Liver (tissue), 9 donors: ENCODE measurements around the gene TMOD4. TPM values are rescaled to one million over a fixed set of nuclear protein-coding genes. Genes with fewer than 3 reads are reported as not detected.

Source experiments
- DNase-seq: peaks from one replicate; pipeline ENCODE4 v3.0.0-alpha.2; 2017; ENCODE audit warnings: low spot score
- H3K27ac ChIP-seq, 2 donors: one replicate each; pipeline ENCODE4 v1.7.0; 2013; ENCODE audit warnings: inconsistent platforms in 2 of 2, low read length in 2 of 2, control low read depth in 1 of 2, low read depth in 1 of 2, mild to moderate bottlenecking in 1 of 2
- H3K27me3 ChIP-seq, 4 donors: one replicate each; pipeline versions ENCODE4 v1.6.1 to v1.7.0; 2013; ENCODE audit warnings: low read length in 3 of 4, inconsistent platforms in 1 of 4, mild to moderate bottlenecking in 1 of 4, moderate library complexity in 1 of 4; ENCODE audit not compliant: control insufficient read depth in 4 of 4, insufficient read depth in 4 of 4
- H3K36me3 ChIP-seq, 4 donors: one replicate each; pipeline versions ENCODE4 v1.6.1 to v1.7.0; 2013; ENCODE audit warnings: low read length in 3 of 4, mild to moderate bottlenecking in 3 of 4, low read depth in 1 of 4, moderate library complexity in 1 of 4; ENCODE audit not compliant: control insufficient read depth in 4 of 4, insufficient read depth in 3 of 4
- H3K4me1 ChIP-seq, 4 donors: one replicate each; pipeline versions ENCODE4 v1.6.1 to v1.7.0; 2013; ENCODE audit warnings: low read length in 3 of 4, mild to moderate bottlenecking in 3 of 4, moderate library complexity in 1 of 4; ENCODE audit not compliant: control insufficient read depth in 4 of 4, insufficient read depth in 4 of 4
- H3K4me3 ChIP-seq, 3 donors: one replicate each; pipeline versions ENCODE4 v1.6.1 to v1.7.0; 2013; ENCODE audit warnings: low read length in 3 of 3, control low read depth in 1 of 3, low read depth in 1 of 3, mild to moderate bottlenecking in 1 of 3
- H3K9ac ChIP-seq, 2 donors: one replicate each; pipeline ENCODE4 v1.7.0; 2013; ENCODE audit warnings: low read length in 2 of 2, mild to moderate bottlenecking in 2 of 2, moderate library complexity in 2 of 2, control low read depth in 1 of 2, low read depth in 1 of 2
- H3K9me3 ChIP-seq, 4 donors: one replicate each; pipeline versions ENCODE4 v1.6.1 to v1.7.0; 2013; ENCODE audit warnings: low read length in 3 of 4; ENCODE audit not compliant: control insufficient read depth in 4 of 4
- ATF3 ChIP-seq: IDR thresholded peaks from 2 replicates; pipeline ENCODE4 v1.6.1; 2016; ENCODE audit warnings: antibody characterized with exemption
- CTCF ChIP-seq: fragments of 150-350 bp; IDR thresholded peaks from 2 replicates; pipeline ENCODE4 v1.5.1; 2017; ENCODE audit warnings: improper control_type of control experiment, low read depth, low read length; ENCODE audit not compliant: missing input control
- EGR1 ChIP-seq, 2 donors: IDR thresholded peaks; 2 replicates each; pipeline ENCODE4 v1.6.1; 2016 to 2018; ENCODE audit warnings: antibody characterized with exemption in 2 of 2, low read depth in 2 of 2
- FOXA1 ChIP-seq: IDR thresholded peaks from 2 replicates; pipeline ENCODE4 v1.6.1; 2016; ENCODE audit warnings: antibody characterized with exemption
- FOXA2 ChIP-seq: IDR thresholded peaks from 2 replicates; pipeline ENCODE4 v1.6.1; 2016; ENCODE audit warnings: antibody characterized with exemption
- GABPA ChIP-seq, 2 donors: IDR thresholded peaks in 1 of 2; conservative IDR thresholded peaks in 1 of 2; 2 replicates each; pipeline ENCODE4 v1.6.1; 2016; ENCODE audit warnings: antibody characterized with exemption in 2 of 2, mild to moderate bottlenecking in 1 of 2, moderate library complexity in 1 of 2
- HNF4A ChIP-seq, 2 donors: conservative IDR thresholded peaks; 2 replicates each; pipeline ENCODE4 v1.6.1; 2016; ENCODE audit warnings: antibody characterized with exemption in 2 of 2, mild to moderate bottlenecking in 2 of 2
- HNF4G ChIP-seq: IDR thresholded peaks from 2 replicates; pipeline ENCODE4 v1.6.1; 2016; ENCODE audit warnings: antibody characterized with exemption
- JUND ChIP-seq, 2 donors: IDR thresholded peaks; 2 replicates each; pipeline ENCODE4 v1.6.1; 2016; ENCODE audit warnings: antibody characterized with exemption in 2 of 2
- MAX ChIP-seq: IDR thresholded peaks from 2 replicates; pipeline ENCODE4 v1.6.1; 2016; ENCODE audit warnings: antibody characterized with exemption
- NR2F2 ChIP-seq: IDR thresholded peaks from 2 replicates; pipeline ENCODE4 v1.6.1; 2016; ENCODE audit warnings: antibody characterized with exemption
- RAD21 ChIP-seq, 2 donors: IDR thresholded peaks; 2 replicates each; pipeline ENCODE4 v1.6.1; 2016; ENCODE audit warnings: antibody characterized with exemption in 2 of 2, mild to moderate bottlenecking in 2 of 2
- REST ChIP-seq: IDR thresholded peaks from 2 replicates; pipeline ENCODE4 v1.6.1; 2016; ENCODE audit warnings: antibody characterized with exemption, mild to moderate bottlenecking
- RXRA ChIP-seq, 2 donors: IDR thresholded peaks; 2 replicates each; pipeline ENCODE4 v1.6.1; 2017 to 2018; ENCODE audit warnings: antibody characterized with exemption in 2 of 2, mild to moderate bottlenecking in 1 of 2
- SP1 ChIP-seq: IDR thresholded peaks from 2 replicates; pipeline ENCODE4 v1.6.1; 2018; ENCODE audit warnings: antibody characterized with exemption, mild to moderate bottlenecking
- TAF1 ChIP-seq: conservative IDR thresholded peaks from 2 replicates; pipeline ENCODE4 v1.6.1; 2016; ENCODE audit warnings: antibody characterized with exemption, mild to moderate bottlenecking
- YY1 ChIP-seq: IDR thresholded peaks from 2 replicates; pipeline ENCODE4 v1.6.1; 2016; ENCODE audit warnings: antibody characterized with exemption, mild to moderate bottlenecking
- ZBTB33 ChIP-seq: IDR thresholded peaks from 2 replicates; pipeline ENCODE4 v1.6.1; 2016; ENCODE audit warnings: antibody characterized with exemption
- WGBS: extraction: QIAGEN DNeasy Blood & Tissue Kit; methylation state at CpG from one replicate; pipeline ENCODE4 v1.1.7; 2013; 5-methylcytosine and 5-hydroxymethylcytosine counted together
- polyA plus RNA-seq, 2 donors: library from polyadenylated mRNA; stranded (reverse) in 1 of 2; unstranded in 1 of 2; fragments of 200-250 nt in 1 of 2; fragments of >200 nt in 1 of 2; fragmentation: Nextera tagmentation in 1 of 2; extraction: Ambion mirVana in 1 of 2; gene quantifications; one replicate each; pipeline versions ENCODE4 v1.2.1 to v1.2.3, GENCODE V29; 2013 to 2015
- total RNA-seq, 2 donors: library from RNA; depleted of rRNA; stranded (reverse); fragments of >200 nt; gene quantifications; one replicate each; pipeline ENCODE4 v1.2.3, GENCODE V29; 2014
- donor health status: healthy.
- donor health status: healthy.
- donor health status: healthy.
- donor health status: healthy.
- donor health status: healthy.

The TMOD4 gene
- total and polyA plus RNA-seq, 4 donors, result not detected

GRCh38 chr1:151198254-151199127 lies 22.7 kb upstream of the TMOD4 start, which contains the start of gene PIP5K1A:
Gene PIP5K1A, plus strand, starts transcription at chr1:151198552. Its CDS starts 445 bp downstream, at chr1:151198997.
- under 1% methylated on average over 60 of the region's 60 CpGs for WGBS
- peaks cover 3 to 24% (median 12%) of the 10 kb centered on the region in 4 donors for H3K4me1 ChIP-seq
- no peaks in the 10 kb centered on the region for H3K9me3 ChIP-seq
- peak within 1 kb of the TSS; percentile 89 to 100 (median 96) for H3K4me3 ChIP-seq
- H3K27me3 ChIP-seq, result no peaks in the 10 kb centered on the region
- peak within 1 kb of the TSS; percentile 61 to 90 for H3K27ac ChIP-seq
- H3K36me3 ChIP-seq, result peaks cover 0 to 6% (median 3%) of the 10 kb centered on the region in 4 donors
- TF ChIP-seq REST (peak; percentile 55), HNF4G (no peak), RAD21 (IDR thresholded peaks at IDR 0.05) (peak; percentile 19 to 24), YY1 (peak; percentile 82), EGR1 (IDR thresholded peaks at IDR 0.05; ENCODE audit: low read depth in 2 of 2) (peak; percentile 60 to 68), MAX (peak; percentile 81), FOXA1 (no peak), ZBTB33 (peak; percentile 87), JUND (IDR thresholded peaks at IDR 0.05) (no peak), GABPA (IDR thresholded peaks at IDR 0.05 in 1 of 2, conservative IDR thresholded peaks at IDR 0.05 in 1 of 2) (peak in 1 of 2 donors; percentile 40), HNF4A (conservative IDR thresholded peaks at IDR 0.05) (peak; percentile 40 to 73), ATF3 (no peak), RXRA (IDR thresholded peaks at IDR 0.05) (peak; percentile 63 to 72), NR2F2 (peak; percentile 70), SP1 (peak; percentile 71), TAF1 (peak; percentile 63), FOXA2 (no peak), CTCF (no peak)
- peak; percentile 97 for DNase-seq
- peak within 1 kb of the TSS; percentile 80 to 84 for H3K9ac ChIP-seq
